Measurements from ENCODE around the gene MYO10. TPM values are rescaled to one million over a fixed set of nuclear protein-coding genes. Genes with fewer than 3 reads are reported as not detected.

Gene MYO10
- polyA plus RNA-seq, 3 donors: 0.23 to 1.1 (median 0.35) TPM

DNA sequence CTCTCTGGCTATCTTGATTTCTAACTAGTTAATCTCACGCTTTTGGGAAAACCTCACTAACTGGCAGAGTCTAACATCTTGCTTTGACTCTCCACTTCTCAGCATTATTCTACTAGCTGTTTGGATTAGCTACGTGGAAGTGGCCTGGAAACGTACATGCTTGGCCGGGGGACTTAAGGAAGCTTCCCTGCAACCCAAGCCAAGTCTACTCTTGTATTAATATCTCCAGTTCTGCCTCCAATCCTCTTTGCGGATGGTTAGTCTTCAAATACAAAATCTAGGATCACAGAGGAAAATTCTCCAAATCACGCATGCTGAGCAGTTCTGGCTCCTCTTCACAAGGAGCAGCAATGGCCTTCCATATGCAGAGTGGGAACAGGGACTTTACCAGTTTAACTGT lies 267.5 kb downstream of the MYO10 start:
- no peak overlapping the region for H3K27ac ChIP-seq (ENCODE audit: low read depth in 1 of 2, low read length in 2 of 2)
- TF ChIP-seq, protein P1, sequence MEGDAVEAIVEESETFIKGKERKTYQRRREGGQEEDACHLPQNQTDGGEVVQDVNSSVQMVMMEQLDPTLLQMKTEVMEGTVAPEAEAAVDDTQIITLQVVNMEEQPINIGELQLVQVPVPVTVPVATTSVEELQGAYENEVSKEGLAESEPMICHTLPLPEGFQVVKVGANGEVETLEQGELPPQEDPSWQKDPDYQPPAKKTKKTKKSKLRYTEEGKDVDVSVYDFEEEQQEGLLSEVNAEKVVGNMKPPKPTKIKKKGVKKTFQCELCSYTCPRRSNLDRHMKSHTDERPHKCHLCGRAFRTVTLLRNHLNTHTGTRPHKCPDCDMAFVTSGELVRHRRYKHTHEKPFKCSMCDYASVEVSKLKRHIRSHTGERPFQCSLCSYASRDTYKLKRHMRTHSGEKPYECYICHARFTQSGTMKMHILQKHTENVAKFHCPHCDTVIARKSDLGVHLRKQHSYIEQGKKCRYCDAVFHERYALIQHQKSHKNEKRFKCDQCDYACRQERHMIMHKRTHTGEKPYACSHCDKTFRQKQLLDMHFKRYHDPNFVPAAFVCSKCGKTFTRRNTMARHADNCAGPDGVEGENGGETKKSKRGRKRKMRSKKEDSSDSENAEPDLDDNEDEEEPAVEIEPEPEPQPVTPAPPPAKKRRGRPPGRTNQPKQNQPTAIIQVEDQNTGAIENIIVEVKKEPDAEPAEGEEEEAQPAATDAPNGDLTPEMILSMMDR (IDR thresholded peaks at IDR 0.05): no peak
- no peaks in the 10 kb centered on the region for H3K79me2 ChIP-seq (ENCODE audit: insufficient read depth, low read length)
- no peak overlapping the region for H3K4me3 ChIP-seq (replicated peaks in 1 of 3; ENCODE audit: low read depth in 2 of 3, low read length in 3 of 3)
- H3K36me3 ChIP-seq (replicated peaks in 1 of 2; ENCODE audit: control insufficient read depth in 1 of 2, insufficient read depth in 2 of 2, low read length in 2 of 2): no peaks in the 10 kb centered on the region
- DNase-seq: no peak
- no peak overlapping the region for H3K4me3 Mint-ChIP-seq
- no peak overlapping the region for H3K9ac ChIP-seq (ENCODE audit: insufficient read depth, low read length, poor library complexity, severe bottlenecking)
- H3K36me3 Mint-ChIP-seq: peaks cover 0 to 23% of the 10 kb centered on the region in 2 donors
- H3K27ac Mint-ChIP-seq: no peak overlapping the region
- 98% methylated on average over 5 of the region's 6 CpGs for WGBS (ENCODE audit: insufficient coverage)
- intact Hi-C loops (cut with micrococcal nuclease): loop anchor here (5.0 to 10.0 kb wide), 2 partner anchors 174 to 181 kb away; no protein-coding TSS in a partner anchor
- no peaks in the 10 kb centered on the region for H3K4me1 Mint-ChIP-seq
- peaks cover 1 to 3% (median 2%) of the 10 kb centered on the region in 3 donors for H3K27me3 Mint-ChIP-seq (ENCODE audit: low read depth in 3 of 3)
- no peak overlapping the region for H2AFZ ChIP-seq (ENCODE audit: insufficient read depth, low read depth, low read length, poor library complexity, severe bottlenecking)
- no peaks in the 10 kb centered on the region for H3K27me3 ChIP-seq (ENCODE audit: control insufficient read depth in 2 of 2, insufficient read depth in 2 of 2, low read length in 2 of 2)
- H3K4me1 ChIP-seq (ENCODE audit: control insufficient read depth in 1 of 2, insufficient read depth in 2 of 2, low read length in 2 of 2): no peaks in the 10 kb centered on the region
- no peaks in the 10 kb centered on the region for H4K20me1 ChIP-seq (ENCODE audit: insufficient read depth, low read length)
- H3K4me2 ChIP-seq (replicated peaks; ENCODE audit: extremely low read depth, low read length, poor library complexity, severe bottlenecking): no peak overlapping the region
- H3K9me3 Mint-ChIP-seq: peaks cover 0 to 2% (median 0%) of the 10 kb centered on the region in 7 donors
- no peaks in the 10 kb centered on the region for H3K9me3 ChIP-seq (replicated peaks in 1 of 2; ENCODE audit: control insufficient read depth in 1 of 2, insufficient read depth in 1 of 2, low read length in 2 of 2)

DNA sequence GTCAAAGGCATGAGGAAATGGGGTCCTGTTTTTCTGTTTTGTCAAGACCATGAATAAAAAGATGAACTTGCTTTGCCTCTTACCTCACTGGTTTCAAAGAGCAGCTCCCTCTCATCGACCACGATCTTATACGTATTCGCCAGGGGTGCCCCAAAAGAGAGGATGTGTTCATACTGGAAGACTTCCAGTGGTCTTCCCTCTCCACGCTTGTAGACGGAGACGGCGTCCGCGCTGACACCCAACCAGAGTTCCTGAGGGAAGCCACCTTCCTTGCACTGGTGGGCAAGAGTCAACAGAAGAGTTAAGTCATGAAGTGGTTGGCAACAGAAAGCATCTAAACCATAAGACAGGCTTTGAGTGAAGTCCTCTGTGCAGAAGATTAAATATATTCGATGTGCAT lies 267.9 kb downstream of the MYO10 start:
- Histone ChIP-seq H2AFZ (ENCODE audit: insufficient read depth, low read depth, low read length, poor library complexity, severe bottlenecking) (no peak overlapping the region), H3K9ac (ENCODE audit: insufficient read depth, low read length, poor library complexity, severe bottlenecking) (no peak overlapping the region), H3K79me2 (ENCODE audit: insufficient read depth, low read length) (no peaks in the 10 kb centered on the region), H3K27me3 (ENCODE audit: control insufficient read depth in 2 of 2, insufficient read depth in 2 of 2, low read length in 2 of 2) (no peaks in the 10 kb centered on the region), H3K36me3 (replicated peaks in 1 of 2; ENCODE audit: control insufficient read depth in 1 of 2, insufficient read depth in 2 of 2, low read length in 2 of 2) (no peaks in the 10 kb centered on the region), H3K4me1 (ENCODE audit: control insufficient read depth in 1 of 2, insufficient read depth in 2 of 2, low read length in 2 of 2) (no peaks in the 10 kb centered on the region), H3K4me3 (replicated peaks in 1 of 3; ENCODE audit: low read depth in 2 of 3, low read length in 3 of 3) (no peak overlapping the region), H3K4me2 (replicated peaks; ENCODE audit: extremely low read depth, low read length, poor library complexity, severe bottlenecking) (no peak overlapping the region), H4K20me1 (ENCODE audit: insufficient read depth, low read length) (no peaks in the 10 kb centered on the region), H3K27ac (ENCODE audit: low read depth in 1 of 2, low read length in 2 of 2) (no peak overlapping the region), H3K9me3 (replicated peaks in 1 of 2; ENCODE audit: control insufficient read depth in 1 of 2, insufficient read depth in 1 of 2, low read length in 2 of 2) (no peaks in the 10 kb centered on the region)
- intact Hi-C loops (cut with micrococcal nuclease): loop anchor here (5.0 to 10.0 kb wide), 2 partner anchors 173 to 181 kb away; no protein-coding TSS in a partner anchor
- Mint-ChIP-seq H3K9me3 (peaks cover 0 to 2% (median 0%) of the 10 kb centered on the region in 7 donors), H3K4me1 (no peaks in the 10 kb centered on the region), H3K4me3 (no peak overlapping the region), H3K36me3 (peaks cover 0 to 22% of the 10 kb centered on the region in 2 donors), H3K27ac (peak overlapping the region in 1 of 7 donors; percentile 26), H3K27me3 (ENCODE audit: low read depth in 3 of 3) (peaks cover 1 to 3% (median 2%) of the 10 kb centered on the region in 3 donors)
- WGBS (ENCODE audit: insufficient coverage): 95% methylated on average over 9 of the region's 11 CpGs
- no peak for DNase-seq
- TF ChIP-seq, protein P1 (IDR thresholded peaks at IDR 0.05): no peak
